Hepatocyte (in vitro differentiated cells): Measurements from ENCODE around the gene YBX2.

Source experiments
- CTCF ChIP-seq: fragments of 200-600 bp; sonication (generic); IDR thresholded peaks from 2 replicates; pipeline ENCODE4 v1.5.1; 2016; ENCODE audit warnings: antibody characterized with exemption, mild to moderate bottlenecking; ENCODE audit not compliant: poor library complexity
- EZH2 ChIP-seq: fragments of 200-600 bp; sonication (generic); IDR thresholded peaks from 2 replicates; pipeline ENCODE4 v1.6.1; 2016; ENCODE audit warnings: antibody characterized with exemption, mild to moderate bottlenecking, borderline replicate concordance
- EZH2phosphoT487 ChIP-seq: fragments of 200-600 bp; sonication (generic); IDR thresholded peaks from one replicate; pipeline ENCODE4 v1.6.1; 2018; ENCODE audit warnings: antibody characterized with exemption, mild to moderate bottlenecking, low read depth, moderate library complexity; ENCODE audit not compliant: unreplicated experiment, severe bottlenecking

- TF ChIP-seq CTCF (no peak), EZH2 (no peak), EZH2phosphoT487 (no peak)
Observed at GRCh38 chr17:7293159-7293558, 1.3 kb downstream of the YBX2 start.
